ENCODE data around the gene DCUN1D4. TPM values are rescaled to one million over a fixed set of nuclear protein-coding genes. Genes with fewer than 3 reads are reported as not detected.
A peak's percentile ranks its signal among the peaks of the same experiment; 100 is the strongest.

The DCUN1D4 gene
- total RNA-seq, 1 donor from 2014 or later, result 19.7 TPM

GRCh38 chr4:51874551-51874950, 31.6 kb downstream of the DCUN1D4 start:
- no peak for TF ChIP-seq CTCF (IDR thresholded peaks at IDR 0.05; ENCODE audit: insufficient read depth, low read length, poor library complexity, severe bottlenecking)
- Histone ChIP-seq H3K4me3 (ENCODE audit: low read depth, low read length) (no peak overlapping the region), H3K27me3 (ENCODE audit: control insufficient read depth, insufficient read depth, low read length) (no peaks in the 10 kb centered on the region), H3K36me3 (ENCODE audit: control insufficient read depth, insufficient read depth, low read length) (peaks cover 1% of the 10 kb centered on the region)
- no peak for DNase-seq (ENCODE audit: low read depth)

GRCh38 chr4:51878431-51878830, 35.5 kb downstream of the DCUN1D4 start:
- TF ChIP-seq CTCF (IDR thresholded peaks at IDR 0.05; ENCODE audit: insufficient read depth, low read length, poor library complexity, severe bottlenecking), result no peak
- no peaks in the 10 kb centered on the region for H3K27me3 ChIP-seq (ENCODE audit: control insufficient read depth, insufficient read depth, low read length)
- peaks cover 1% of the 10 kb centered on the region for H3K36me3 ChIP-seq (ENCODE audit: control insufficient read depth, insufficient read depth, low read length)
- no peak overlapping the region for H3K4me3 ChIP-seq (ENCODE audit: low read depth, low read length)
- no peak for DNase-seq (ENCODE audit: low read depth)

GRCh38 chr4:51880016-51880915, 37.3 kb downstream of the DCUN1D4 start:
- peaks cover 1% of the 10 kb centered on the region for H3K36me3 ChIP-seq (ENCODE audit: control insufficient read depth, insufficient read depth, low read length)
- DNase-seq (ENCODE audit: low read depth), result no peak
- no peaks in the 10 kb centered on the region for H3K27me3 ChIP-seq (ENCODE audit: control insufficient read depth, insufficient read depth, low read length)
- no peak overlapping the region for H3K4me3 ChIP-seq (ENCODE audit: low read depth, low read length)
- no peak for TF ChIP-seq CTCF (IDR thresholded peaks at IDR 0.05; ENCODE audit: insufficient read depth, low read length, poor library complexity, severe bottlenecking)

- no peak for DNase-seq (ENCODE audit: low read depth)
- TF ChIP-seq CTCF (IDR thresholded peaks at IDR 0.05; ENCODE audit: insufficient read depth, low read length, poor library complexity, severe bottlenecking), result no peak
- H3K4me3 ChIP-seq (ENCODE audit: low read depth, low read length), result no peak overlapping the region
- H3K36me3 ChIP-seq (ENCODE audit: control insufficient read depth, insufficient read depth, low read length), result no peaks in the 10 kb centered on the region
- H3K27me3 ChIP-seq (ENCODE audit: control insufficient read depth, insufficient read depth, low read length), result no peaks in the 10 kb centered on the region
Observed at GRCh38 chr4:51884055-51884454, 41.1 kb downstream of the DCUN1D4 start.

- Histone ChIP-seq H3K4me3 (ENCODE audit: low read depth, low read length) (no peak overlapping the region), H3K36me3 (ENCODE audit: control insufficient read depth, insufficient read depth, low read length) (no peaks in the 10 kb centered on the region), H3K27me3 (ENCODE audit: control insufficient read depth, insufficient read depth, low read length) (no peaks in the 10 kb centered on the region)
- DNase-seq (ENCODE audit: low read depth), result no peak
- TF ChIP-seq CTCF (IDR thresholded peaks at IDR 0.05; ENCODE audit: insufficient read depth, low read length, poor library complexity, severe bottlenecking), result no peak
Observed at GRCh38 chr4:51884606-51885005, 41.7 kb downstream of the DCUN1D4 start.

- peak; percentile 38 for TF ChIP-seq CTCF (IDR thresholded peaks at IDR 0.05; ENCODE audit: insufficient read depth, low read length, poor library complexity, severe bottlenecking)
- no peak for DNase-seq (ENCODE audit: low read depth)
- H3K27me3 ChIP-seq (ENCODE audit: control insufficient read depth, insufficient read depth, low read length), result no peaks in the 10 kb centered on the region
Observed at GRCh38 chr4:51885363-51885762, 42.4 kb downstream of the DCUN1D4 start.

More at GRCh38 chr4:51885363-51885762, 42.4 kb downstream of the DCUN1D4 start:
- H3K4me3 ChIP-seq (ENCODE audit: low read depth, low read length), result no peak overlapping the region
- H3K36me3 ChIP-seq (ENCODE audit: control insufficient read depth, insufficient read depth, low read length), result no peaks in the 10 kb centered on the region
